IMR-90 (cell line): Measurements from ENCODE around the gene ACTN1. TPM values are rescaled to one million over a fixed set of nuclear protein-coding genes. Genes with fewer than 3 reads are reported as not detected.

Experiments
- ATAC-seq: fragments of 200-7000 bp; cut with Tn5 transposase; 2 replicates; pipeline ENCODE4 v1.9.1; 2020; ENCODE audit warnings: low read depth, mild to moderate bottlenecking, moderate library complexity
- BruUV-seq: library from RNA; stranded (reverse); fragments of 400-500 nt; replicated peaks from 2 replicates; lab custom pipeline; 2021; lab: Mats Ljungman, UMichigan
- CTCF ChIA-PET: fragments of 300-600 bp; formaldehyde crosslinking; extraction: SDS; loops from one replicate; lab custom pipeline; 2021; ENCODE audit warnings: antibody characterized with exemption; lab: Yijun Ruan, JAX
- POLR2A ChIA-PET: fragments of 300-600 bp; sonication (Branson Sonifier 250); formaldehyde crosslinking; loops from one replicate; lab custom pipeline; 2022; ENCODE audit warnings: antibody characterized with exemption; ENCODE audit not compliant: unreplicated experiment; lab: Charles Lee
- DNase-seq: peaks from one replicate; pipeline ENCODE4 v3.0.0; 2013
- H2AFZ ChIP-seq: replicated peaks from 2 replicates; pipeline ENCODE3; 2013; ENCODE audit warnings: low read length, mild to moderate bottlenecking; ENCODE audit not compliant: poor library complexity
- H2AK5ac ChIP-seq: 2 replicates; pipeline ENCODE4 v1.6.1; 2013; ENCODE audit warnings: low read depth, low read length, inconsistent platforms
- H2AK9ac ChIP-seq: replicated peaks from 2 replicates; pipeline ENCODE3; 2013; ENCODE audit warnings: mild to moderate bottlenecking, low read depth, low read length, moderate library complexity; ENCODE audit not compliant: poor library complexity
- H2BK120ac ChIP-seq: 2 replicates; pipeline ENCODE4 v1.6.1; 2013; ENCODE audit warnings: low read depth, low read length, inconsistent platforms
- H2BK15ac ChIP-seq: 3 replicates; pipeline ENCODE4 v1.6.1; 2013; ENCODE audit warnings: low read depth, low read length, inconsistent platforms
- H2BK20ac ChIP-seq: 2 replicates; pipeline ENCODE4 v1.6.1; 2013; ENCODE audit warnings: low read depth, mild to moderate bottlenecking, inconsistent platforms, low read length, moderate library complexity
- H2BK5ac ChIP-seq: 2 replicates; pipeline ENCODE4 v1.6.1; 2013; ENCODE audit warnings: mild to moderate bottlenecking, low read depth, low read length, inconsistent platforms; ENCODE audit not compliant: poor library complexity, severe bottlenecking
- H3K14ac ChIP-seq: replicated peaks from 2 replicates; pipeline ENCODE4 v1.6.1; 2013; ENCODE audit warnings: low read depth, low read length, inconsistent platforms
- H3K18ac ChIP-seq: 2 replicates; pipeline ENCODE4 v1.6.1; 2013; ENCODE audit warnings: low read depth, low read length, control low read depth
- H3K23ac ChIP-seq: 2 replicates; pipeline ENCODE4 v1.6.1; 2013; ENCODE audit warnings: low read depth, low read length, inconsistent platforms
- H3K27ac ChIP-seq: 2 replicates; pipeline ENCODE4 v1.5.1; 2013; ENCODE audit warnings: mild to moderate bottlenecking, control low read depth, low read length; ENCODE audit not compliant: insufficient read depth
- H3K27me3 ChIP-seq: 2 replicates; pipeline ENCODE4 v1.6.1; 2013; ENCODE audit warnings: low read length; ENCODE audit not compliant: control insufficient read depth, insufficient read depth
- H3K36me3 ChIP-seq: 2 replicates; pipeline ENCODE4 v1.6.1; 2013; ENCODE audit warnings: low read length, mixed read lengths; ENCODE audit not compliant: control insufficient read depth, insufficient read depth
- H3K4ac ChIP-seq: 2 replicates; pipeline ENCODE4 v1.6.1; 2013; ENCODE audit warnings: low read depth, low read length, inconsistent platforms
- H3K4me1 ChIP-seq: 2 replicates; pipeline ENCODE4 v1.6.1; 2013; ENCODE audit warnings: low read length, mixed read lengths; ENCODE audit not compliant: control insufficient read depth, insufficient read depth
- H3K4me2 ChIP-seq: 2 replicates; pipeline ENCODE4 v1.6.1; 2013; ENCODE audit warnings: low read depth, mild to moderate bottlenecking, control low read depth, low read length, moderate library complexity
- H3K4me3 ChIP-seq: 2 replicates; pipeline ENCODE4 v1.5.1; 2013; ENCODE audit warnings: low read depth, mild to moderate bottlenecking, control low read depth, low read length, moderate library complexity; ENCODE audit not compliant: insufficient read depth
- H3K56ac ChIP-seq: 2 replicates; pipeline ENCODE4 v1.6.1; 2013; ENCODE audit warnings: low read length, inconsistent platforms; ENCODE audit not compliant: insufficient read depth; ENCODE audit errors: extremely low read depth
- H3K79me1 ChIP-seq, 2 experiments: 2 replicates each; pipeline ENCODE4 v1.6.1; 2013; ENCODE audit warnings: low read length in 2 of 2, inconsistent platforms in 1 of 2, low read depth in 1 of 2
- H3K9ac ChIP-seq: 2 replicates; pipeline ENCODE4 v1.6.1; 2013; ENCODE audit warnings: low read depth, low read length, control low read depth
- H3K9me1 ChIP-seq: 2 replicates; pipeline ENCODE4 v1.6.1; 2013; ENCODE audit warnings: low read length, inconsistent platforms; ENCODE audit not compliant: insufficient read depth
- H3K9me3 ChIP-seq: 2 replicates; pipeline ENCODE4 v1.6.1; 2013; ENCODE audit warnings: low read length; ENCODE audit not compliant: control insufficient read depth, insufficient read depth
- H4K20me1 ChIP-seq: 2 replicates; pipeline ENCODE4 v1.6.1; 2013; ENCODE audit warnings: low read length, inconsistent platforms; ENCODE audit not compliant: insufficient read depth
- H4K5ac ChIP-seq: 2 replicates; pipeline ENCODE4 v1.6.1; 2013; ENCODE audit warnings: mild to moderate bottlenecking, low read depth, low read length, control low read depth
- H4K8ac ChIP-seq, 2 experiments: 2 replicates each; pipeline ENCODE4 v1.6.1; 2013; ENCODE audit warnings: low read depth in 2 of 2, low read length in 2 of 2, control low read depth in 1 of 2, inconsistent platforms in 1 of 2
- H4K91ac ChIP-seq: 2 replicates; pipeline ENCODE4 v1.6.1; 2013; ENCODE audit warnings: low read depth, low read length, inconsistent platforms; ENCODE audit not compliant: insufficient read depth
- CEBPB ChIP-seq: IDR thresholded peaks from 2 replicates; pipeline ENCODE4 v1.6.1; 2012; ENCODE audit warnings: low read depth, low read length, improper control_type of control experiment
- MAFK ChIP-seq: IDR thresholded peaks from 2 replicates; pipeline ENCODE4 v1.6.1; 2012; ENCODE audit warnings: low read depth, low read length, improper control_type of control experiment
- POLR2A ChIP-seq: IDR thresholded peaks from 2 replicates; pipeline ENCODE4 v1.6.1; 2012; ENCODE audit warnings: mild to moderate bottlenecking, low read depth, low read length
- RAD21 ChIP-seq: IDR thresholded peaks from 2 replicates; pipeline ENCODE4 v1.6.1; 2012; ENCODE audit warnings: low read length, improper control_type of control experiment
- SMC3 ChIP-seq: fragments of 150-350 bp; IDR thresholded peaks from 2 replicates; pipeline ENCODE4 v1.6.1; 2016; ENCODE audit warnings: low read depth, mild to moderate bottlenecking, antibody characterized with exemption, low read length, moderate library complexity
- WGBS, 2 experiments: methylation state at CpG; one replicate each; pipeline versions ENCODE4 v1.1.5 to v1.1.7; 2013; ENCODE audit warnings: missing lambda C conversion rate in 2 of 2; ENCODE audit not compliant: insufficient read length in 1 of 2; ENCODE audit errors: extremely low coverage in 2 of 2; 5-methylcytosine and 5-hydroxymethylcytosine counted together
- dilution Hi-C: fragments of 300-500 bp; cut with HindIII; formaldehyde crosslinking; loops from one replicate; pipeline ENCODE4 v1.14.3; 2018; ENCODE audit warnings: low sequenced_read_pairs; ENCODE audit not compliant: unreplicated experiment
- in situ Hi-C: fragments of 300-500 bp; cut with MboI; formaldehyde crosslinking; loops from 3 replicates; pipeline ENCODE4 v1.14.3; 2019; ENCODE audit warnings: low sequenced_read_pairs, inconsistent platforms, mixed read lengths
- intact Hi-C: fragments of 100-400 bp; cut with micrococcal nuclease; formaldehyde crosslinking; loops from 2 replicates; pipeline ENCODE4 v1.10.0; 2022
- polyA plus RNA-seq, 3 experiments: library from polyadenylated mRNA; depleted of rRNA; stranded (reverse); fragments of >200 nt; gene quantifications; 2 replicates each; pipeline ENCODE4 v1.2.3, GENCODE V29; 2012; ENCODE audit warnings: low replicate concordance in 1 of 3
- total RNA-seq: library from RNA; depleted of rRNA; stranded (reverse); fragments of >200 nt; gene quantifications from 2 replicates; pipeline ENCODE4 v1.2.3, GENCODE V29; 2012
- TF ChIP-seq, protein P1 (sequence below): fragments of 150-350 bp; IDR thresholded peaks from 2 replicates; pipeline ENCODE4 v1.6.1; 2017; ENCODE audit warnings: mild to moderate bottlenecking, antibody characterized with exemption, low read length, low read depth
- TF ChIP-seq, protein P2 (sequence below): conservative IDR thresholded peaks from 2 replicates; pipeline ENCODE4 v1.5.1; 2012; ENCODE audit warnings: mild to moderate bottlenecking, low read depth, low read length, improper control_type of control experiment

Gene ACTN1
- total and polyA plus RNA-seq, 2 of the 4 experiments (the other 2 are of a cell fraction) = 684 to 766 TPM

DNA sequence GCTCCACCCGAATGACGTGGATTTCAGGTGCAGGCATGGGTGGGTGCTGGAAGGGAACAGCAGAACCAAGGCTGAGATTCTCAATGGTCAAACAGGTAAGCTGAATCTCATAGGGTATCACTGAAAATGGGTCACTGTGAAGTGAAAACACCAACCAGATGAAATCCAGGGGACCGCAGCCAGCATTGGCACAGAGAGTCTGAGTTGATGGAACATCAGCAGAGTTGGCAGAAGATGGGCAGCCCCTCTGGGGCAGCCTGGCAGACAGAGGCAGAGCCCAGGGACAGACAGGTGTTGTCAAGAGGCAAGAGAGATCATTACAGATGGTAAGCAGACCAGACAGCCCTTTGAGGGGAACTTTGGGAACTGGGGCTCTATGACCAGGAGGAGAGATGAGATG is 48.0 kb downstream of the ACTN1 start:
- H3K9ac ChIP-seq = no peak overlapping the region
- H3K18ac ChIP-seq = no peak overlapping the region
- H2AFZ ChIP-seq = no peak overlapping the region
- H4K5ac ChIP-seq = no peak overlapping the region
- CTCF ChIA-PET = no interaction called here
- peaks cover 44% of the 10 kb centered on the region for H3K36me3 ChIP-seq
- peaks cover 0 to 83% of the 10 kb centered on the region in 2 experiments; a peak in 2 of 4 replicates for H3K79me1 ChIP-seq
- H3K4me2 ChIP-seq = no peak overlapping the region
- H2BK120ac ChIP-seq = no peak overlapping the region
- H3K56ac ChIP-seq = no peak overlapping the region; the same call in 1 of the 2 replicates
- H4K91ac ChIP-seq = no peak overlapping the region
- peaks cover 100% of the 10 kb centered on the region for H4K20me1 ChIP-seq
- dilution Hi-C loops (no loop called here), intact Hi-C loops (no loop called here), in situ Hi-C loops (no loop called here)
- no peak overlapping the region for H2BK20ac ChIP-seq
- no peaks in the 10 kb centered on the region for H3K27me3 ChIP-seq
- no peak overlapping the region for H4K8ac ChIP-seq
- TF ChIP-seq, protein P1, sequence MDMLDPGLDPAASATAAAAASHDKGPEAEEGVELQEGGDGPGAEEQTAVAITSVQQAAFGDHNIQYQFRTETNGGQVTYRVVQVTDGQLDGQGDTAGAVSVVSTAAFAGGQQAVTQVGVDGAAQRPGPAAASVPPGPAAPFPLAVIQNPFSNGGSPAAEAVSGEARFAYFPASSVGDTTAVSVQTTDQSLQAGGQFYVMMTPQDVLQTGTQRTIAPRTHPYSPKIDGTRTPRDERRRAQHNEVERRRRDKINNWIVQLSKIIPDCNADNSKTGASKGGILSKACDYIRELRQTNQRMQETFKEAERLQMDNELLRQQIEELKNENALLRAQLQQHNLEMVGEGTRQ = no peak
- TF ChIP-seq RAD21 = no peak
- TF ChIP-seq MAFK = no peak
- TF ChIP-seq, protein P2, sequence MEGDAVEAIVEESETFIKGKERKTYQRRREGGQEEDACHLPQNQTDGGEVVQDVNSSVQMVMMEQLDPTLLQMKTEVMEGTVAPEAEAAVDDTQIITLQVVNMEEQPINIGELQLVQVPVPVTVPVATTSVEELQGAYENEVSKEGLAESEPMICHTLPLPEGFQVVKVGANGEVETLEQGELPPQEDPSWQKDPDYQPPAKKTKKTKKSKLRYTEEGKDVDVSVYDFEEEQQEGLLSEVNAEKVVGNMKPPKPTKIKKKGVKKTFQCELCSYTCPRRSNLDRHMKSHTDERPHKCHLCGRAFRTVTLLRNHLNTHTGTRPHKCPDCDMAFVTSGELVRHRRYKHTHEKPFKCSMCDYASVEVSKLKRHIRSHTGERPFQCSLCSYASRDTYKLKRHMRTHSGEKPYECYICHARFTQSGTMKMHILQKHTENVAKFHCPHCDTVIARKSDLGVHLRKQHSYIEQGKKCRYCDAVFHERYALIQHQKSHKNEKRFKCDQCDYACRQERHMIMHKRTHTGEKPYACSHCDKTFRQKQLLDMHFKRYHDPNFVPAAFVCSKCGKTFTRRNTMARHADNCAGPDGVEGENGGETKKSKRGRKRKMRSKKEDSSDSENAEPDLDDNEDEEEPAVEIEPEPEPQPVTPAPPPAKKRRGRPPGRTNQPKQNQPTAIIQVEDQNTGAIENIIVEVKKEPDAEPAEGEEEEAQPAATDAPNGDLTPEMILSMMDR = no peak
- no peak for TF ChIP-seq POLR2A
- no peak for TF ChIP-seq CEBPB
- TF ChIP-seq SMC3 = no peak
- DNase-seq = no peak
- H3K23ac ChIP-seq = peak overlapping the region; percentile 82
- H3K4me3 ChIP-seq = no peak overlapping the region
- H2BK15ac ChIP-seq = no peak overlapping the region
- no peak for ATAC-seq
- H3K9me1 ChIP-seq = peaks cover 77% of the 10 kb centered on the region
- no peak overlapping the region for H2AK9ac ChIP-seq
- no peak overlapping the region for H2AK5ac ChIP-seq
- H3K4me1 ChIP-seq = peaks cover 56% of the 10 kb centered on the region
- 0 out of 2 replicates have a peak overlapping the region, but pooled peaks have one; percentile 33 for H3K4ac ChIP-seq
- H2BK5ac ChIP-seq = peak overlapping the region; percentile 5
- no peaks in the 10 kb centered on the region for H3K9me3 ChIP-seq
- POLR2A ChIA-PET = no interaction called here
- WGBS, 2 experiments = 100% methylated on average over 1 of the region's 3 CpGs; no CpG with 5 or more reads in 1 of the 2 experiments
- H3K27ac ChIP-seq = peak overlapping the region; percentile 9; the same call in 1 of the 2 replicates
- no peak overlapping the region for H3K14ac ChIP-seq
- BruUV-seq = no TSS peak
